ENCODE data around the gene MLXIP. TPM values are rescaled to one million over a fixed set of nuclear protein-coding genes. Genes with fewer than 3 reads are reported as not detected.

Gene MLXIP
- total RNA-seq, 2 experiments from 2014 or later = 18.8 to 22.0 TPM

DNA sequence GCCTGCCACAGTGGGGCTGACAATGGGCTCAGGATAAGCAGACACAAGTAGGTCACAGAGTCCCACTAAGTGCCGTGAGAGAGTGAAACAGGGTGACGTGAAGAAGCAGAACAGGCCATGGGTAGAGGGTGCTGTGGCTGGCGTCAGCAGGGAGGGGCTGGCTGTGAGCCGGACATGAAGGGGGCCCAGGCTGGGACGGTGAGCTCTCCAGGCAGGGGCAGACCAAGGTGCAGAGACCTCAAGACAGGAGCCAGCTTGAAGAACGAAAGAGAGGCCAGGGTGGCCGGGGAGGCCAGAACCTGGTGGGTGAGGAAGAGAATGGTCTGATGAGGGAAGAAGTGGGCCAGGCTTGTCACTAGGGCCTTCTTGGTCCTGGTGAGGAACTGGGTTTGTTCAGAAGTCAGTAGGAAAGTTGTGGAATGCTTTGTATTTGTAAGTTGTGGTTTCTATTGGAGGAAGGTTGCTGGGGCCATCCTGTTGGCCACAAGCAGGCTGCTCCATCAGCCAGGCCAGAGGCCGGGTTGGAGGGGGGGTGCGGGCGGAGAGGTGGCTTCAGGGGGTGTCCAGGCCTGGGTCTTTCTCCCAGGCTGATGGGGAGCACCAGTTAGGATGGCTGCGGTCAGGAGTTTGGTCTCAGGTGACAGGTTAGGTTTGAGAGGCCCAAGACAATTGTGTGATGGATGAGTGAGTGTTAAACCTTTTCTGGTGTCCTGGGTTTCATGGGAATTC lies 21.4 kb upstream of the MLXIP start:
- no peak overlapping the region for H3K4me3 Mint-ChIP-seq
- no peak for DNase-seq
- intact Hi-C loops (cut with micrococcal nuclease) = no loop called here
- H3K9me3 Mint-ChIP-seq = no peaks in the 10 kb centered on the region
- H3K27ac Mint-ChIP-seq = no peak overlapping the region
- peaks cover 3% of the 10 kb centered on the region for H3K4me1 Mint-ChIP-seq (ENCODE audit: low read depth)
- H3K36me3 Mint-ChIP-seq (ENCODE audit: low read depth) = peaks cover 1% of the 10 kb centered on the region
- no peaks in the 10 kb centered on the region for H3K27me3 Mint-ChIP-seq (ENCODE audit: low read depth)
- CTCF ChIA-PET = interaction anchor here (0.5 to 3.6 kb wide), 2 partner anchors 67 to 165 kb away, joined by 4 to 78 read pairs; no protein-coding TSS in a partner anchor

DNA sequence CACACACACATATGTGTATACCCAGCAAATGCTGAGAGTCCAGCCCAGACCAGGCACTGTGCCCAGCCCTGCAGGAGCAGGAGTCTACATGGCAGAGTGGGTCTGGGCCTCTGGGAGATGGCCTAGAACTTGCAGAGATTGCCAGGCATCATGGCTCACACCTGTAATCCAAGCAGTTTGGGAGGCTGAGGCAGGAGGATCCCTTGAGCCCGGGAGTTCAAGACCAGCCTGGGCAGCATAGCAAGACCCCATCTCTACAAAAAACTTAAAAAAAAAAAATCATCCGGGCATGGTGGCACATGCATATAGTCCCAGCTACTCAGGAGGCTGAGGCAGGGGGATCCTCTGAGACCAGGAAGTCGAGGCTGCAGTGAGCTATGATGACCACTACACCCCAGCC lies 20.8 kb upstream of the MLXIP start:
- H3K4me1 Mint-ChIP-seq (ENCODE audit: low read depth) = peaks cover 3% of the 10 kb centered on the region
- no peaks in the 10 kb centered on the region for H3K27me3 Mint-ChIP-seq (ENCODE audit: low read depth)
- no peak for DNase-seq
- no peak overlapping the region for H3K4me3 Mint-ChIP-seq
- H3K9me3 Mint-ChIP-seq = no peaks in the 10 kb centered on the region
- peaks cover 1% of the 10 kb centered on the region for H3K36me3 Mint-ChIP-seq (ENCODE audit: low read depth)
- H3K27ac Mint-ChIP-seq = no peak overlapping the region
- CTCF ChIA-PET = interaction anchor here (0.5 to 0.7 kb wide), 2 partner anchors 166 to 167 kb away, joined by 3 to 4 read pairs; no protein-coding TSS in a partner anchor
- intact Hi-C loops (cut with micrococcal nuclease) = no loop called here

DNA sequence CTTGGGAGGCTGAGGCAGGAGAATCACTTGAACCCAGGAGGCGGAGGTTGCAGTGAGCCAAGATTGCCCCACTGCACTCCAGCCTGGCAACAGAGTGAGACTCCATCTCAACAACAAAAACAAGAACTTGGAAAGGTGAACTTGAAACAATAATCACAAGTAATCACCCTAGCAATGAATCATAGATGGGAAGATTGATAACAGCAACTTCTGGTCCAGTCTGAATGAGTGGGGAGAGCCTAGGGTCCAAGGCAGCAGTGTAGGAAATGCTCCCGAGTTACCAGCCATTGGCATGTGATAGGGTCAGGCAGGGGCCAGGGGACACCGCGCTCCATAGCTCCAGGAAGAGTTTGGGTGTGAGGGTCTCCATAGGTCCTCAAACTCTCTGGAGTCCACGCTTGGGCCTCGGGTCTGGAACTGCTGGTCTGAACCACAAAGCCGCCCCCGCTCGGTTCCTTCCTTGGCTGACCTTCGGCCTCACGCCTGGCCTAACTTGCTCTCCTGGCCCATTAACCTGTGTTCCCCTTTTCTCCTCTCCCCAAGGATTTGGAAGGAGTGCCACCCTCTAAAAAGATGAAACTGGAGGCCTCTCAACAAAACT lies 19.9 kb upstream of the MLXIP start:
- no peaks in the 10 kb centered on the region for H3K9me3 Mint-ChIP-seq
- no peak for DNase-seq
- CTCF ChIA-PET = no interaction called here
- no peak overlapping the region for H3K4me3 Mint-ChIP-seq
- H3K4me1 Mint-ChIP-seq (ENCODE audit: low read depth) = peaks cover 11% of the 10 kb centered on the region
- intact Hi-C loops (cut with micrococcal nuclease) = no loop called here
- peaks cover 1% of the 10 kb centered on the region for H3K36me3 Mint-ChIP-seq (ENCODE audit: low read depth)
- H3K27ac Mint-ChIP-seq = no peak overlapping the region
- no peaks in the 10 kb centered on the region for H3K27me3 Mint-ChIP-seq (ENCODE audit: low read depth)

DNA sequence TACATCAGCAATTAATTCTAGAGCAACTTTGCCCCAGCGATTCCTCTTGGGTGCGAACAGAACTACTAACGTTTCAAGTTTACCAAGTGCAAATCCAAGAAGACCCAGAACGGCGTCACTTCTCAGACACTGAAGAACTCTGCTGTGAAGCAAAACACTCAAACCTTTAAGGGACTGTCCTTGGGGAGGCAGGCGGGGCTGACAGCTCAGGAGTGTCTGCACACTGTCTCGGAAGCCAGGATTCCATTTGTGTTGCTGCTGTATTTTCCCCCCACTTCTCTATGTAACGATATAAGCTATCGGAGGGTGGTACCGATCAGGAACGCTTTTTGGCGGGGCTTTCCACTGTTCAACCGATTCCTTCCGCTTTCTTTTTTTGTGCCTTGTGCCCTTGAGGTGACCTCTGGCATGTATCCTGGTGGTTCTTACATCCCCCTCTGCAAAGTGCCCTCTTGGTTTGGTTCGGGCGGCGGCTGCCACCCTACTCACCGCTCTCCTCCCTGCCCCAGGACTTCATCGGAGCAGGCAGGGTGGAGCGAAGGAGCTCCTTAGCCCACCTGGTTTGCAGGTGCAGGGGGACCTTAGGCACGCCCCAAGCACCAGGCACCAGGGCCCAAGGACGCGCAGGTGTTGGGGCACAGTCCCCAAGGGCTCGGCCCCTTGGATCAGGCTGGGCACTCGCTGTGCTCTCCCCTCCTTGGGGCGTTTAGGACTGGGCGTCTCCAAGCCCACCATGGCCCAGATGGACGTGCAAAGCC lies 19.2 kb upstream of the MLXIP start:
- Mint-ChIP-seq H3K27ac (no peak overlapping the region), H3K27me3 (ENCODE audit: low read depth) (no peaks in the 10 kb centered on the region), H3K4me3 (no peak overlapping the region), H3K36me3 (ENCODE audit: low read depth) (peaks cover 1% of the 10 kb centered on the region), H3K9me3 (no peaks in the 10 kb centered on the region), H3K4me1 (ENCODE audit: low read depth) (peaks cover 11% of the 10 kb centered on the region)
- CTCF ChIA-PET = interaction anchor here (0.7 to 1.6 kb wide), 2 partner anchors 45 to 64 kb away, joined by 3 to 5 read pairs; no protein-coding TSS in a partner anchor
- DNase-seq = no peak
- intact Hi-C loops (cut with micrococcal nuclease) = no loop called here

DNA sequence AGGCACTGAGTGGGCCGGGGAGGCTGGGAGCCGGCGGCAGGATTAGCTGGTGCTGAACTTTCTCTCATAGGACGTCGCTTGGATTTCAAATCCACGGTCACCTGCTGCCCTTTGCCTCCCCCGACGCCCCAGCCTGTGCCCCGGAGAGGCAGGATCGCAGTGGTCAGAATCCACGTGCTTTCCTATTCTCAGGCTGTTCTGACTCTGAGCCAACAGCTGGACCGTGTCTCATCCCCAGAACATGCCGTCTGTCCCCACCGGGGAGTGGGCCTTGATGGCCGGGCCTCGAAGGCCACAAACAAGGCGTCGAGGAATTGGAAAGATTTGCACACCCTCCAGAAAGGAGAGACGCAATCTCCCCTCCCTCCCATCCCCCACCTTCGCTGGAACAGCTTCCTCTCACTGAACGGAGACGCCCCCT lies 18.5 kb upstream of the MLXIP start:
- Mint-ChIP-seq H3K9me3 (no peaks in the 10 kb centered on the region), H3K27me3 (ENCODE audit: low read depth) (no peaks in the 10 kb centered on the region), H3K36me3 (ENCODE audit: low read depth) (no peaks in the 10 kb centered on the region), H3K4me1 (ENCODE audit: low read depth) (peaks cover 8% of the 10 kb centered on the region), H3K4me3 (no peak overlapping the region), H3K27ac (no peak overlapping the region)
- DNase-seq = no peak
- CTCF ChIA-PET = interaction anchor here (1.6 kb wide), 1 partner anchor 63 kb away, joined by 5 read pairs; no protein-coding TSS in a partner anchor
- intact Hi-C loops (cut with micrococcal nuclease) = no loop called here

DNA sequence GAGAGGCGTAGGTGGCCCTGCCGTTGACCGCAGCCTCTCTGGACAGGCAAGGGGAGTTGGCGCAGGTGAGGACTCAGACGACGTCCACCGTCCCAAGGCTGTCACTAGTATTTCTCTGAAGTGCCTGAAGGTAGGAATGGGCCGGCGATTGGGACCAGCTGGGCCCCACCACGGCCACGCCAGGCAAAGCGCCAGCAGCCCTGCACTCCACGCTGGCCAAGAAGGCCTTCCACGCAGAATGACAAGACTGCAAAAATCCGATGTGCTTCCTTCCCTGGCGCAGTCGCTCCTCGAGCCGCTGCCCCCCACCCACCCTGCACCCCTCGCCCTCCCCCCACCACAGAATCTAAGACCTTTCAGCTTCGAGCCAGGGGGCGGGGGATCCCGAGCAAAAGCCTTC lies 17.3 kb upstream of the MLXIP start:
- no peaks in the 10 kb centered on the region for H3K27me3 Mint-ChIP-seq (ENCODE audit: low read depth)
- intact Hi-C loops (cut with micrococcal nuclease) = no loop called here

DNA sequence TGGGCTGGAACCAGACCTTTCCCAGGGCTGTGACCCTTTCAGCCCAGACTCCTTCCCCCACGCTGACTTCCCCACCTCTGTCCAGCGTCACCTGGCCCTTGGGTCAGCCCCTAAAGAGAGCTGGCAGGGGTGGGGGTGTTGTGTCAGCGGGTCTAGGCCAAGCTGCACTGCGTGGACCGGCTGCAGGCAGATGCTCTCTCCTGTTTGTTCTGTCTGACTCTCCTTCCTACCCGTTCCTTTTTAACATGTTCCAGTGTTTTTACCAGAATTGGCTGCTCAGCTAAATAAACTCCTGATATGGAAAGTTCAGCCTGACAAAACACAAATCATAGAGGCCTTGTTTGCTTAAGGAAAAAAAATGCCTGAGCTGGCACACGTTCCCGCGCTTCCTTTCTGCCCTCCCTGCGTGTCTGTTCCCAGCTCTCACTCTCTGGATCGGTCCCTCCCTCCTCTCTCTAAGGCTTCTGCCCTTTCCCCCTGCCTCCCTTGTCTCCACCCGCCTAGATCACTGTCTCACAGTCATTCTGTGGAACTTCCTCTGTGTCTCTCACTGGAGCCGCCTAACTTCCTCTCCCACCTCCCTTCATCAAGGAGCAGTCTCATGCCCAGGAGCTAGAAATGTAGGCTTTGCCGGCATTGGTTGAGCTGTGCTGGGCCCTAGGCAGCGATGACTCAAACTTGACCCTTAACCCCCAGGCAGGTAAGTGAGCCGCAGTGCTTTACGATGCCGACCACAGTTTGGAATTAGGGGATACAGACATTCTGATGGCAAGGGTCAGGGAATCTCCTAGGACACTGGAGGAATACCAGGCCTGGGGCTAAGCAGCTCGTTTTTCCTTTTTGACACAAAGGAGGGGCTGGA lies 15.5 kb upstream of the MLXIP start:
- Mint-ChIP-seq H3K4me1 (ENCODE audit: low read depth) (peaks cover 14% of the 10 kb centered on the region), H3K9me3 (no peaks in the 10 kb centered on the region), H3K27ac (no peak overlapping the region), H3K4me3 (no peak overlapping the region), H3K36me3 (ENCODE audit: low read depth) (no peaks in the 10 kb centered on the region), H3K27me3 (ENCODE audit: low read depth) (no peaks in the 10 kb centered on the region)
- intact Hi-C loops (cut with micrococcal nuclease) = no loop called here
- DNase-seq = no peak
- CTCF ChIA-PET = interaction anchor here (0.8 to 1.7 kb wide), 5 partner anchors 19 to 70 kb away, joined by 3 to 13 read pairs (median 4); no protein-coding TSS in a partner anchor

More for the DNA sequence above, 17.3 kb upstream of the MLXIP start:
- CTCF ChIA-PET = interaction anchor here (1.6 kb wide), 1 partner anchor 62 kb away, joined by 5 read pairs; no protein-coding TSS in a partner anchor
- Mint-ChIP-seq H3K9me3 (no peaks in the 10 kb centered on the region), H3K4me3 (no peak overlapping the region), H3K27ac (no peak overlapping the region), H3K4me1 (ENCODE audit: low read depth) (peaks cover 8% of the 10 kb centered on the region), H3K36me3 (ENCODE audit: low read depth) (no peaks in the 10 kb centered on the region)
- no peak for DNase-seq

DNA sequence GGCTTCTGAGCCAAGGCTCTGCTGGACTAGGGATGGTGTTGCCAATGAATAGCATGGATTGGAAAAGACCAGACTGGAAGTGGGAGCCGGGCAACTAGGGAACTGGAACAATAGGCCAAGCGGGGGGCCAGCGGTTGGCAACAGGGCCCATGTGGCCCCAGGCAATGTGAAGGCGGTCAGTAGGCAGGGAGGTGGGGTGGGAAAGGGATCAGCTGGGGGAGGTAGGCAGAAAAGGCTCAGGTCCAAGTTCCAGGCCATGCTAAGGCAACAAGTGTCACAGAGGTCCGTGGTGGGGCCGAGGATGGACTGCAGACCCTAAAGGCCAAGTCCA lies 14.9 kb upstream of the MLXIP start:
- H3K9me3 Mint-ChIP-seq = no peaks in the 10 kb centered on the region
- DNase-seq = no peak
- no peaks in the 10 kb centered on the region for H3K27me3 Mint-ChIP-seq (ENCODE audit: low read depth)
- CTCF ChIA-PET = interaction anchor here (1.1 to 1.7 kb wide), 4 partner anchors 18 to 69 kb away, joined by 3 to 13 read pairs (median 6); no protein-coding TSS in a partner anchor
- no peak overlapping the region for H3K4me3 Mint-ChIP-seq
- intact Hi-C loops (cut with micrococcal nuclease) = no loop called here
- H3K27ac Mint-ChIP-seq = no peak overlapping the region
- H3K36me3 Mint-ChIP-seq (ENCODE audit: low read depth) = no peaks in the 10 kb centered on the region
- peaks cover 19% of the 10 kb centered on the region for H3K4me1 Mint-ChIP-seq (ENCODE audit: low read depth)

DNA sequence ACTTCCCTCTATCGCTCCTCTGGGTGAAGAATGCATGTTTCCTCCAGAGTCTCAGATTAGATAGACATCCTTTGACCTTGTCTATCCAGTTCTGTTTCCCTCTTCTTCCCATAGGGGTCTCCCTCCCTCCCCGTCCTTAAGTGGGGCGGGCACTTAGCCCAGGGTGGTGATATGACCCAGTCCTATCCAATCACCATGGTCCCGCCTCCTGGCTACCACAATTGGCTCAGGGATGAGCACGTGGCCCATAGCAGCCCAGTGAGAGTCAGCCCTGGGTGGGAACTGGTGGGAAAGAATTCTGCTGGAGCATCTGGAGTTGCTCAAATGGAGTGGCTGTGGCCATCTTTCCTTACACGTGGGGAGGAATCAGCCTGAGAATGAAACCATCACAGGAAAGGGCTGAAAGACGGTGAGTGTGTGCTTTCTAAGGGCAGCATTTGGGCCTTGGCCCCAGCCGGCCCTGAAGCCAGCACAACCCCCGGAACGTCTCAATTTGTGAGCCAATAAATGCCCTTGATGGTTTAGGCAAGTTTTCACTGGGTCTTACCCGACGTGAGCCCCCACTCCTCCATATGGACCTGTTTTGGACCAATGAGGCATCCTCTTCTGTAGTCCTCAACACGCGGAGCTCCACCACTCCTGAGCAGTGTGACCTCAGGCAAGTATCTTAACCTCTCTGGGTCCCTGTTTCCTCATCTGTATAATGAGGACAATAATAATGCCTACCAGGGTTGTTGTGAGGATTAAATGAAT lies 14.4 kb upstream of the MLXIP start:
- intact Hi-C loops (cut with micrococcal nuclease) = no loop called here
- no peaks in the 10 kb centered on the region for H3K27me3 Mint-ChIP-seq (ENCODE audit: low read depth)
- H3K27ac Mint-ChIP-seq = no peak overlapping the region
- H3K9me3 Mint-ChIP-seq = no peaks in the 10 kb centered on the region
- peaks cover 19% of the 10 kb centered on the region for H3K4me1 Mint-ChIP-seq (ENCODE audit: low read depth)
- CTCF ChIA-PET = interaction anchor here (1.1 to 1.7 kb wide), 3 partner anchors 59 to 69 kb away, joined by 3 to 13 read pairs (median 4); no protein-coding TSS in a partner anchor
- peak overlapping the region; percentile 14 for H3K4me3 Mint-ChIP-seq
- H3K36me3 Mint-ChIP-seq (ENCODE audit: low read depth) = no peaks in the 10 kb centered on the region
- DNase-seq = peak; percentile 61

DNA sequence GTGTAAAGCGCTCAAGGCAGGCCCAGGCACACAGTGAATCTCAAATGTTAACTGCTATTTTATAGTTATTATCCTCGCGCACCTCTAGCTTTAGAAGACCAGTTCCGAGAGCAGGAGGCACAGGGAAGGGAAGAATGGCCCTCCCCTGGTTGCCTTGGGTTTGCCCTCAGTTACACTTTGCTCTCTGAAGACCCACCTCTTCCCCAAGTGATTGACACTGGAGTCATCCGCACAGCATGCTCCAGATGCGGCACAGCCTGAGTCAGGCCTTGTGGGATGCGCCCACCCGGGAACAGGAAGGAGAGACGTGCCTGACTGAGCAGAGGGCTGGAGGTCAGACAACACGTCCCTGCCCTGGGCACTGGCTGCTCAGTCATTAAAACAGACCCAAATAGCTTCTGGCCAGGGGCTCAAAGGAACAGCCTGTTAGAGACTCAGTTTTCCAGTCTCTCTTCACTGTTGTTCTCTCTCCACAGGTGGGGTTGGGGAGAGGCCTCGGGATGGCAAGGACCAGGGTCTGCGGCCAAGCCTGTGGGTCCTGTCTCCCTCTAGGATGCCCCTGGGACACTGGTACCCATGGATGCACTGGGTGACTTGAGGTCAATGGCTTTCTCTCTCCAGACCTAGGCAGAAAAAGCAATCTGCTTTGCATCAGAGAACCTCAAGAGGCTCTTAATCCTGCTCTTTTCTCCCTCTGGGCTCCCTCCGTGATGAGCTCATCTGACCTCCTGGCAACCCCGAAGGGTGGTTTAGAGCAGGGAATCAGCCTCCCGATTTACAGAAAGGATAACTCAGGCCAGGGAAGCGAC lies 13.6 kb upstream of the MLXIP start:
- no peak for DNase-seq
- Mint-ChIP-seq H3K4me1 (ENCODE audit: low read depth) (peaks cover 19% of the 10 kb centered on the region), H3K4me3 (no peak overlapping the region), H3K27me3 (ENCODE audit: low read depth) (no peaks in the 10 kb centered on the region), H3K36me3 (ENCODE audit: low read depth) (no peaks in the 10 kb centered on the region), H3K9me3 (no peaks in the 10 kb centered on the region), H3K27ac (no peak overlapping the region)
- intact Hi-C loops (cut with micrococcal nuclease) = loop anchor here (5.0 kb wide), 1 partner anchor 42 kb away; no protein-coding TSS in a partner anchor
- CTCF ChIA-PET = interaction anchor here (1.0 to 1.1 kb wide), 2 partner anchors 11 to 58 kb away, joined by 3 to 4 read pairs; no protein-coding TSS in a partner anchor

All from activated naive CD4-positive, alpha-beta T cell treated with anti-CD3 and anti-CD28 coated beads for 36 hours (primary cell).